SK-N-SH (cell line): ENCODE measurements around the gene SH3BGR. TPM values are rescaled to one million over a fixed set of nuclear protein-coding genes. Genes with fewer than 3 reads are reported as not detected.

Experiments used
- CTCF ChIA-PET: fragments of 300-600, 350-600 bp; formaldehyde crosslinking; extraction: SDS; loops from one replicate; lab custom pipeline; 2021; lab: Yijun Ruan, JAX
- POLR2A ChIA-PET: fragments of 350-600 bp; sonication (Branson Sonifier 250); formaldehyde crosslinking; extraction: SDS; loops from one replicate; lab custom pipeline; 2020; ENCODE audit warnings: antibody characterized with exemption, inconsistent platforms; lab: Yijun Ruan, JAX
- DNase-seq: peaks from one replicate; pipeline ENCODE4 v3.0.0; 2012
- H2AFZ ChIP-seq: fragments of 200-600 bp; sonication (generic); 2 replicates; pipeline ENCODE4 v1.8.1; 2016; ENCODE audit warnings: antibody characterized with exemption, mild to moderate bottlenecking, low read depth
- H3F3A ChIP-seq: fragments of 200-600 bp; sonication (generic); replicated peaks from 2 replicates; pipeline ENCODE3; 2016; ENCODE audit warnings: antibody characterized with exemption, mild to moderate bottlenecking; ENCODE audit not compliant: insufficient read depth
- H3K27ac ChIP-seq, 2 experiments: fragments of 200-500 bp in 1 of 2; fragments of 200-600 bp in 1 of 2; sonication (Bioruptor generic) in 1 of 2; sonication (generic), shearing (Covaris generic) in 1 of 2; 2 replicates each; pipeline versions ENCODE4 v1.5.1 to v1.6.1; 2014 to 2016; ENCODE audit warnings: low read depth in 2 of 2, inconsistent platforms in 1 of 2, low read length in 1 of 2, mild to moderate bottlenecking in 1 of 2, mixed read lengths in 1 of 2
- H3K27me3 ChIP-seq: fragments of 200-600 bp; sonication (generic), shearing (Covaris generic); 2 replicates; pipeline ENCODE4 v1.6.1; 2016; ENCODE audit warnings: mixed run types; ENCODE audit not compliant: insufficient read depth
- H3K36me3 ChIP-seq, 2 experiments: fragments of 200-500 bp in 1 of 2; fragments of 200-600 bp in 1 of 2; sonication (Bioruptor generic) in 1 of 2; sonication (generic) in 1 of 2; replicated peaks in 1 of 2; 2 replicates each; pipeline versions ENCODE3 to v1.5.1; 2014 to 2016; ENCODE audit warnings: low read length in 1 of 2, mild to moderate bottlenecking in 1 of 2; ENCODE audit not compliant: insufficient read depth in 2 of 2, control insufficient read depth in 1 of 2
- H3K4me1 ChIP-seq, 2 experiments: fragments of 200-500 bp in 1 of 2; fragments of 200-600 bp in 1 of 2; sonication (Bioruptor generic) in 1 of 2; sonication (generic), shearing (Covaris generic) in 1 of 2; 2 replicates each; pipeline versions ENCODE4 v1.5.1 to v1.6.1; 2014 to 2016; ENCODE audit warnings: low read depth in 1 of 2, low read length in 1 of 2, mixed run types in 1 of 2; ENCODE audit not compliant: insufficient read depth in 2 of 2, control insufficient read depth in 1 of 2
- H3K4me2 ChIP-seq: fragments of 200-600 bp; sonication (generic), shearing (Covaris generic); 2 replicates; pipeline ENCODE4 v1.6.1; 2017; ENCODE audit warnings: mixed run types
- H3K4me3 ChIP-seq, 2 experiments: fragments of 200-500 bp in 1 of 2; fragments of 200-600 bp in 1 of 2; sonication (Bioruptor generic) in 1 of 2; sonication (generic), shearing (Covaris generic) in 1 of 2; 2 replicates each; pipeline versions ENCODE4 v1.5.1 to v1.8.1; 2014 to 2016; ENCODE audit warnings: low read depth in 2 of 2, inconsistent platforms in 1 of 2, low read length in 1 of 2, mild to moderate bottlenecking in 1 of 2, mixed read lengths in 1 of 2, moderate library complexity in 1 of 2
- H3K79me2 ChIP-seq: fragments of 200-600 bp; sonication (generic); 2 replicates; pipeline ENCODE4 v1.8.1; 2017; ENCODE audit warnings: mild to moderate bottlenecking; ENCODE audit not compliant: insufficient read depth
- H3K9ac ChIP-seq: fragments of 200-600 bp; sonication (generic); 2 replicates; pipeline ENCODE4 v1.6.1; 2017; ENCODE audit warnings: mixed run types
- H3K9me2 ChIP-seq: fragments of 200-600 bp; sonication (generic); 2 replicates; pipeline ENCODE4 v1.6.1; 2017; ENCODE audit warnings: mixed run types
- H3K9me3 ChIP-seq: fragments of 200-600 bp; sonication (generic); 2 replicates; pipeline ENCODE4 v1.6.1; 2017; ENCODE audit warnings: mixed run types, mild to moderate bottlenecking, moderate library complexity
- H4K20me1 ChIP-seq: fragments of 200-600 bp; sonication (generic); 2 replicates; pipeline ENCODE4 v1.6.1; 2017; ENCODE audit warnings: mild to moderate bottlenecking, mixed run types; ENCODE audit not compliant: insufficient read depth
- GABPA ChIP-seq: IDR thresholded peaks from 2 replicates; pipeline ENCODE4 v1.4.0; 2012; ENCODE audit warnings: low read depth, mild to moderate bottlenecking
- RCOR1 ChIP-seq: fragments of 150-350 bp; IDR thresholded peaks from 2 replicates; pipeline ENCODE4 v1.6.1; 2017; ENCODE audit warnings: antibody characterized with exemption, low read length
- REST ChIP-seq: IDR thresholded peaks from 2 replicates; pipeline ENCODE4 v1.6.1; 2012; ENCODE audit warnings: mild to moderate bottlenecking, low read depth, low read length, moderate library complexity
- RXRA ChIP-seq: IDR thresholded peaks from 2 replicates; pipeline ENCODE4 v1.4.0; 2012; ENCODE audit warnings: low read depth, mild to moderate bottlenecking, borderline replicate concordance
- USF1 ChIP-seq: IDR thresholded peaks from 2 replicates; pipeline ENCODE4 v1.4.0; 2012; ENCODE audit warnings: low read depth, borderline replicate concordance
- ZBTB33 ChIP-seq: IDR thresholded peaks from 2 replicates; pipeline ENCODE4 v1.4.0; 2012; ENCODE audit warnings: low read depth, borderline replicate concordance
- WGBS: methylation state at CpG from one replicate; pipeline ENCODE4 v1.1.6; 2017; ENCODE audit warnings: low lambda C conversion rate; 5-methylcytosine and 5-hydroxymethylcytosine counted together
- polyA plus RNA-seq, 3 experiments: library from polyadenylated mRNA; depleted of rRNA; stranded (reverse); fragments of >200 nt; gene quantifications; 2 replicates each; pipeline ENCODE4 v1.2.3, GENCODE V29; 2012
- TF ChIP-seq, protein P1 (sequence below): fragments of 150-350 bp; IDR thresholded peaks from 2 replicates; pipeline ENCODE4 v1.6.1; 2016; ENCODE audit warnings: mild to moderate bottlenecking, low read depth, low read length

The SH3BGR gene
- polyA plus RNA-seq, 1 of the 3 experiments (the other 2 are of a cell fraction), result 1.1 TPM

- POLR2A ChIA-PET, result no interaction called here
- no peaks in the 10 kb centered on the region for H3K79me2 ChIP-seq
- no peak overlapping the region for H2AFZ ChIP-seq
- CTCF ChIA-PET, result interaction anchor here (1.2 kb wide), 1 partner anchor 19 kb away, joined by 3 read pairs; no protein-coding TSS in a partner anchor
- H3F3A ChIP-seq, result no peaks in the 10 kb centered on the region
- no peak overlapping the region for H3K27ac ChIP-seq
- no peaks in the 10 kb centered on the region for H4K20me1 ChIP-seq
- peaks cover 0 to under 1% of the 10 kb centered on the region in 2 experiments for H3K36me3 ChIP-seq
- H3K9ac ChIP-seq, result no peak overlapping the region
- H3K4me2 ChIP-seq, result no peak overlapping the region
- DNase-seq, result no peak
- H3K4me3 ChIP-seq, result no peak overlapping the region
- TF ChIP-seq RCOR1, result no peak
- TF ChIP-seq REST, result no peak
- TF ChIP-seq ZBTB33, result no peak
- TF ChIP-seq USF1, result no peak
- no peak for TF ChIP-seq RXRA
- TF ChIP-seq GABPA, result no peak
- TF ChIP-seq, protein P1, sequence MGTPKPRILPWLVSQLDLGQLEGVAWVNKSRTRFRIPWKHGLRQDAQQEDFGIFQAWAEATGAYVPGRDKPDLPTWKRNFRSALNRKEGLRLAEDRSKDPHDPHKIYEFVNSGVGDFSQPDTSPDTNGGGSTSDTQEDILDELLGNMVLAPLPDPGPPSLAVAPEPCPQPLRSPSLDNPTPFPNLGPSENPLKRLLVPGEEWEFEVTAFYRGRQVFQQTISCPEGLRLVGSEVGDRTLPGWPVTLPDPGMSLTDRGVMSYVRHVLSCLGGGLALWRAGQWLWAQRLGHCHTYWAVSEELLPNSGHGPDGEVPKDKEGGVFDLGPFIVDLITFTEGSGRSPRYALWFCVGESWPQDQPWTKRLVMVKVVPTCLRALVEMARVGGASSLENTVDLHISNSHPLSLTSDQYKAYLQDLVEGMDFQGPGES, result no peak
- no peaks in the 10 kb centered on the region for H3K9me3 ChIP-seq
- no peaks in the 10 kb centered on the region for H3K9me2 ChIP-seq
- no peaks in the 10 kb centered on the region for H3K4me1 ChIP-seq
- WGBS, result 95% methylated on average over 5 of the region's 5 CpGs
- no peaks in the 10 kb centered on the region for H3K27me3 ChIP-seq
Measured at GRCh38 chr21:39422527-39423241, 29.1 kb upstream of the SH3BGR start.
